ENCODE measurements around the gene HIGD1A. TPM values are rescaled to one million over a fixed set of nuclear protein-coding genes. Genes with fewer than 3 reads are reported as not detected.

The HIGD1A gene
- total RNA-seq, 1 experiment from 2014 or later = 77.6 TPM

DNA sequence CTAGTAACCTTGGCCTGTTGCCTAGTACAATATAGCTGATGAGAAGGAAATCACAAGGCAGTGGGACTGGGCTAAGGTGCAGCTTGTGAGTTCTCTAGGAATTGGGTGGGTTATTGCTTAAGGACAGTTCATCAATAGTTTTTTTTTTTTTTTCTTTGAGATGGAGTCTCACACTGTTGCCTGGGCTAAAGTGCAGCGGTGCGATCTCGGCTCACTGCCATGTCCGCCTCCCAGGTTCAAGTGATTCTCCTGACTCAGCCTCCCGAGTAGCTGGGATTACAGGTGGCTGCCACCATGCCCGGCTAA lies 16.4 kb upstream of the HIGD1A start:
- H3K4me3 Mint-ChIP-seq = no peak overlapping the region
- H3K27ac Mint-ChIP-seq = no peak overlapping the region
- Histone ChIP-seq H3K27ac (ENCODE audit: insufficient read length, low read depth, low read length) (no peak overlapping the region), H4K20me1 (ENCODE audit: control insufficient read depth, insufficient read depth, insufficient read length) (no peaks in the 10 kb centered on the region), H2BK120ac (ENCODE audit: low read depth, low read length, poor library complexity, severe bottlenecking) (no peak overlapping the region), H2BK20ac (ENCODE audit: low read depth, low read length, poor library complexity, severe bottlenecking) (no peak overlapping the region), H3K23ac (ENCODE audit: insufficient read length, low read depth, low read length) (no peak overlapping the region), H2AK5ac (ENCODE audit: insufficient read length, low read length) (no peak overlapping the region), H3K18ac (ENCODE audit: insufficient read length, low read depth, low read length) (no peak overlapping the region), H3K79me1 (ENCODE audit: insufficient read depth, low read depth, low read length, poor library complexity, severe bottlenecking) (no peaks in the 10 kb centered on the region), H2BK15ac (ENCODE audit: low read depth, low read length) (no peak overlapping the region), H3K9me3 (ENCODE audit: control insufficient read depth, low read depth, low read length) (no peaks in the 10 kb centered on the region), H4K5ac (ENCODE audit: insufficient read length, low read depth, low read length) (no peak overlapping the region), H3T11ph (ENCODE audit: low read length) (no peak overlapping the region), H3K27me3 (ENCODE audit: insufficient read depth, low read length) (no peaks in the 10 kb centered on the region), H2BK12ac (ENCODE audit: insufficient read length, low read depth, low read length) (no peak overlapping the region), H3K4me2 (ENCODE audit: insufficient read depth, insufficient read length, low read length) (no peak overlapping the region), H3K56ac (ENCODE audit: insufficient read length, low read depth, low read length) (no peak overlapping the region), H4K91ac (ENCODE audit: insufficient read length, low read depth, low read length) (no peak overlapping the region), H2AFZ (ENCODE audit: low read length) (no peak overlapping the region), H3K4ac (ENCODE audit: low read depth, low read length) (no peak overlapping the region), H3K23me2 (ENCODE audit: insufficient read length, low read depth, low read length, poor library complexity, severe bottlenecking) (no peaks in the 10 kb centered on the region), H2BK5ac (ENCODE audit: insufficient read length, low read length) (no peak overlapping the region), H3K79me2 (ENCODE audit: insufficient read depth, low read length) (no peaks in the 10 kb centered on the region), H4K8ac (replicated peaks; ENCODE audit: insufficient read length, low read depth, low read length) (no peak overlapping the region), H3K14ac (ENCODE audit: insufficient read depth, low read length) (no peak overlapping the region), H3K9ac (ENCODE audit: extremely low read depth, insufficient read length, low read length) (no peak overlapping the region), H3K4me1 (ENCODE audit: insufficient read depth, low read length) (no peaks in the 10 kb centered on the region)
- DNase-seq = no peak
- peaks cover 4 to 15% of the 10 kb centered on the region in 2 experiments for H3K4me1 Mint-ChIP-seq
- no CpG with 5 or more reads among the region's 6 CpGs for WGBS (ENCODE audit: extremely low coverage, insufficient read length, low lambda C conversion rate)
- TF ChIP-seq, protein P1, sequence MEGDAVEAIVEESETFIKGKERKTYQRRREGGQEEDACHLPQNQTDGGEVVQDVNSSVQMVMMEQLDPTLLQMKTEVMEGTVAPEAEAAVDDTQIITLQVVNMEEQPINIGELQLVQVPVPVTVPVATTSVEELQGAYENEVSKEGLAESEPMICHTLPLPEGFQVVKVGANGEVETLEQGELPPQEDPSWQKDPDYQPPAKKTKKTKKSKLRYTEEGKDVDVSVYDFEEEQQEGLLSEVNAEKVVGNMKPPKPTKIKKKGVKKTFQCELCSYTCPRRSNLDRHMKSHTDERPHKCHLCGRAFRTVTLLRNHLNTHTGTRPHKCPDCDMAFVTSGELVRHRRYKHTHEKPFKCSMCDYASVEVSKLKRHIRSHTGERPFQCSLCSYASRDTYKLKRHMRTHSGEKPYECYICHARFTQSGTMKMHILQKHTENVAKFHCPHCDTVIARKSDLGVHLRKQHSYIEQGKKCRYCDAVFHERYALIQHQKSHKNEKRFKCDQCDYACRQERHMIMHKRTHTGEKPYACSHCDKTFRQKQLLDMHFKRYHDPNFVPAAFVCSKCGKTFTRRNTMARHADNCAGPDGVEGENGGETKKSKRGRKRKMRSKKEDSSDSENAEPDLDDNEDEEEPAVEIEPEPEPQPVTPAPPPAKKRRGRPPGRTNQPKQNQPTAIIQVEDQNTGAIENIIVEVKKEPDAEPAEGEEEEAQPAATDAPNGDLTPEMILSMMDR (conservative IDR thresholded peaks at IDR 0.05) = no peak
- H3K27me3 Mint-ChIP-seq (ENCODE audit: low read depth) = no peaks in the 10 kb centered on the region
- H3K36me3 Mint-ChIP-seq (ENCODE audit: insufficient read depth in 1 of 3, low read depth in 3 of 3) = no peaks in the 10 kb centered on the region
- no peaks in the 10 kb centered on the region for H3K9me3 Mint-ChIP-seq
